Measurements from ENCODE around the gene HPGD.
A peak's percentile ranks its signal among the peaks of the same experiment; 100 is the strongest.
"Not testable (repeated sequence)": the region's sequence is repeated elsewhere in the genome, so short reads cannot be mapped to it uniquely, and the experiment has no call there.

Gene HPGD

DNA sequence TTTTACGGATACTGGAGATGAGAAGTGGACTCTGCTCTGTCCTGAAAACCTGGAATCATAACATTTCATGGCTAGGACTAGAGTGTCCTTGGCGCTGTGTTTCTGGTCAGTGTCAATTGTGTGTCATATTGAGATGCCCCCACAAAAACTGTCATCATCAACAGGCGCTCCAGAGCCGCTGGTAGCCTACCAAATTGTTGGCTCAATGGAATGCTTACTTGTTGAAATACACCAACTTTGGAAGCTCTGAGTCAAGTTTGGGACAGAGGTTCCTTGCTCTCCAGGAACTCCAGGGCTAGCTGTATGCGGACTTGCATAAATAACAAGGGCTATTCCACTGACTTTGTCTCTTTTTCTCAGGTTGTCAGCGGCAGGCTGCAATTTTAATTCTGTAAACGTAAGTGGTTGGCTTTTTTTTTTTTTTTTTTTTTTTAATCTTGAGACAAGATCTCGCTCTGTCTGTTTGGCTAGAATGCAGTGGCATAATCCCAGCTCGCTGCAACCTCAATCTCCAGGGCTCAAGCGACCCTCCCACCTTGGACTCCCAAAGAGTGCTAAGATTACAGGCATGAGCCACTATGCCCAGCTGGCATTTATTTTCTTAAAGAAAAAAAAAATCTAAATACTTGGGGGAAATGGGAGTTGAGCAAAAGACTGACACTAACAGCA lies 871 bp upstream of the HPGD start:
- no peak for DNase-seq

DNA sequence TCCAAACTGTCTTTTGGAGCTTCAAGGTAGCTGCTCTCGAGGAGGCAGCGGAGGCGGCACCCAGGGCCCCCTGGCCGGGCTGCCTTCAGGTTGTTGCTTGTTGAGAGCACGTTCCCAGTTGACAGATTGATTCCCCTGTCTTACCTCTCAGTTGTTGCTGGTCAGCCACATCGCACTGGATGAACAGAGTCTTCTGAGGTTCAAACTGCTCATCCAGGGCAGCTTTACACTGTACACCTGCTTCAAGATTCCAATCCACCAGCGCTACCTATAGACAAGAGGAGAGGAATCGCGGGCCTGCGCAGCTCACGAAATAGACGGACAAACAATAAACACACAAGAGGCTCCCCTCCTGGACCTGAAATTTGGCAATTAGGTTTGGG lies 497 bp downstream of the HPGD start:
- DNase-seq: peak; percentile 29

DNA sequence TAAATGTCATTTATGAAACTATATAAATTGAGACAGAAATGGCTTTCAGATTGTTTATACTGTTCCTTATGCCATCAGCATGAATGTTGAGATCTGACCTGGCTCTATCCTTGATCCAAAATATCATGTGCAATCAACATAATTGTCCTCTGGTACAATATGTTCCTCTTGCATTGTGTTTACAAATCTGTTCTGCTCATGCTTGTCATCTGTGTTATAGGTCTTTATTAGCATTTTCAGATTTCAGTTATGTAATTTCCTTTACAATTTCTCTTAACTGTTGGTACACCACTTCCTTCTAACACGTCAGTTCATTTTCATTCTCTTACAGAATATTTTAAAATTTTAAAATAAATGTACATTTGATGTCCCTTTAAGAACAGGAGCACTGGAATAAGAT lies 1.6 kb downstream of the HPGD start:
- no peak for DNase-seq

DNA sequence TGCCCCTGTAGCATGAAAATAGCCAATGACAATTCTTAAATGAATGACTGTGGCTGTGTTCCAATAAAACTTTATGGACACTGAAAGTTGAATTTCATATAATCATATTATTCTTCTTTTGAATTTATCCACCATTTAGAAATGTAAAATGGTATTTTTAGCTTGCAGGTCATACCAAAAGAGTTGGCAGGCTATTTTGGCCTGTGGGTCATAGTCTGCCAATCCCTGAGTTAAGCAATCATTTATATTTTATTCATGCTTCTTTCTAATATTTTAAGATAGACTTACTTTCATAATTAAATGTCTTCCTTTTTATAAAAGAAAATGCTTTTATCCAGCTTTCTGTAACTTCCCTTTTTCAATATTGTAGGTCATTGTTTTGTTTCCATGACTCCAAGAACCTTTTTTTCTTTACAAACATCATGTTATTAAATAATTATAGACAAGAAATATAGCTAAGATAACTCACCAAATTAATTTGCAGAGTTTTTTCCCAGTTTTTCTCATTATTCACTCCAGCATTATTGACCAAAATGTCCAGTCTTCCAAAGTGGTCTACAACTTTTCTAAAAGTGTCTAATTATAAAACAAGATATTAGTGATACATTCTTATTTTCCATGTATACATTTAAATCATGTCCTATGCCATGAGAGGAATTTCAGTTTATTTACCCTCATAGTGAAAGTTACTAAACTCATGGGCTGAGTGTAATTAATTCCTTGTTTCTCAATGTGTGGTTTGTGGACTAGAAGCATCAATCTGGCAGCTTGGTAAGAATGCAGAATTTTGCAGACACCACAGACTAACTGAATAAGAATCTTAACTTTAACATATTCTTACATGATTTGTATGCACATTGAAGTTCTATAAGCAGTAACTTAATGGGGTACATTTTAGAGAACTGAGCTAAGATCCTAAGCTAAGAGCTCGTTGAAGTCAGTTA lies 4.5 kb downstream of the HPGD start:
- no peak for DNase-seq

DNA sequence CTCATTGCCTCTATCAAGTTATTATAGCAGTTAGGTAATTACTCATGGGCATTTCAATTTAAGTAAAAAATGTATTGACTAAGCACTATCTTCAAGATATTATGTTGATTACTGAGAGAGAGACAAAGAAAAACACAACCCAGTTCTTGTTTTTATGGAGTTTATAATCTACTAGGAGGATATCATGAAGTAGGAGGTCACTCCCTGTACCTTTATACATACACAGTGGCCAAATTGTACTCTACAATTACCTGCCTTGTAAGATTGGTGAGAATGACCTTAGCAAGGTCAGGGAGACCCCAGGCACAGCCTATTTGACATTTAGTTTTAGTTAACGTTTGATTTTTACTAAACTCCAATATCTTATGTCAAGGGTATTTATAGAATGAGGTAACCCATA lies 5.5 kb downstream of the HPGD start:
- DNase-seq: no peak

DNA sequence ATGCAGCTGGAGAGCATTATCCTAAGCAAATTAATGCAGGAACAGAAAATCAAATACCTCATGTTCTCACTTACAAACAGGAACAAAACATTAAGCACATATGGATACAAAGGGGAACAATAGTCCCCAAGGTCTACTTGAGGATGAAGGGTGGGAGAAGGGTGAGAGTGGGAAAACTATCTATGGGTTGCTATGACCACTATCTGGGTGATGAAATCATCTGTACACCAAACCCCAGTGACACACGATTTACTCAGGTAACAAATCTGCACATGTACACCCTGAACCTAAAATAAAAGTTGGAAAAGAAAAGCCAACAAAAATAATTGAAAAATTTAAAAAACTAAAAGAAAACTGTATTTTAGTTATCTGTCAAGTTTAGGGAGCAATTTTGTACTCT lies 5.9 kb downstream of the HPGD start:
- DNase-seq: no peak

DNA sequence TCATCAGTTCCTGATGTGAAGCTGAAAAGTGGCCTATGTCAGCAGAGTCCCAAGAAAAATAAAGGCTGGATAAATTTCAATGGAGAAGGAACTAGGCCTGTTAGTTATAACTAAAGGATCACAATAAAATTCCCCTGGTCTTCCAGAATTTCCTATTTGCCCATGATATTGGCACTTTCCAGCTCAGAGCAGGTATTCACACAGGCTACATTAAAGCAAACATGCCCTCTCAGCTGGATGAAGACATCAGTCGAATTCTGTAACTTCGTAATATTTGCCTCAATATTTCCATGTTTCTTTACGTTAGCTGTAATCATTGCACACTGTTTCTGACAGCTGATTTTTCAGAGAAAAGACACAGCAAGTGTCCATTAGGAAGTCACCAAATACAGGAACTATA lies 9.5 kb downstream of the HPGD start:
- DNase-seq: no peak

DNA sequence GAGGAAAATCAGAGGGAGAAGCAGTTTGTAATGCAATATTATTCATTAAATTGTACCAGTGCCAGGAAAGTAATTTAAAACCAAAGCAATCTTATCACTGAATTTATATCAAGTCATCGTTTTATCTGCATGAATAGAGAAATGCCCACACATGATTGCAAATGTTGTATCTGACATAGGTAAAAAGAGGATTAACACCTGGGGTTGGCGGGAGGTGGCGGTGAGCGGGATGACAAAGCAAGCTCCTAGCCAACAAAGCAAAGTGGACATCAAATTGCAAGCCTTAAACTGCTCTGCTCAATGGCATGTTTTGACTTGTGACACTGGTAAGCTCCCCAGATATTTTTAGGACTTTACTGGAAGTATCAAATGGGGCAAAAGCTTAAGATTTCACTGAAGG lies 16.4 kb downstream of the HPGD start:
- no peak for DNase-seq

DNA sequence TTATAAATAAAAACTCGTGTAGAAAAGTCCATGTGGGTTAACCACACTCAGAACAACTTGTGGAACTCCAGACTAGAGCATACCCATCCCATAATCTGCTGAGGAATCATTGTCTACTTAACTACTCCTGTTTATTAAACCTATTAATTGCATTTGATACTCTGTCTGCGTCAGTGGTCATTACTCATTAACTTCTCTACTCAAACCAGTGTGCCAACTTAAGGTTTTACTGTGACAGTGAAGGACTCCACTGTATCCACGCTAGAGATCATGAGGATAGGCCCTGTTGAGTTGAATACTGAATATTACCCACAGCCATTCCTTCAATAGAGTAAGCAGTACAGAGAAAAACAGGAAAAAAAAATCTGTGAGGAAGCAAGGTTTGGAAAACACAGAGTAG lies 17.3 kb downstream of the HPGD start:
- DNase-seq: no peak

DNA sequence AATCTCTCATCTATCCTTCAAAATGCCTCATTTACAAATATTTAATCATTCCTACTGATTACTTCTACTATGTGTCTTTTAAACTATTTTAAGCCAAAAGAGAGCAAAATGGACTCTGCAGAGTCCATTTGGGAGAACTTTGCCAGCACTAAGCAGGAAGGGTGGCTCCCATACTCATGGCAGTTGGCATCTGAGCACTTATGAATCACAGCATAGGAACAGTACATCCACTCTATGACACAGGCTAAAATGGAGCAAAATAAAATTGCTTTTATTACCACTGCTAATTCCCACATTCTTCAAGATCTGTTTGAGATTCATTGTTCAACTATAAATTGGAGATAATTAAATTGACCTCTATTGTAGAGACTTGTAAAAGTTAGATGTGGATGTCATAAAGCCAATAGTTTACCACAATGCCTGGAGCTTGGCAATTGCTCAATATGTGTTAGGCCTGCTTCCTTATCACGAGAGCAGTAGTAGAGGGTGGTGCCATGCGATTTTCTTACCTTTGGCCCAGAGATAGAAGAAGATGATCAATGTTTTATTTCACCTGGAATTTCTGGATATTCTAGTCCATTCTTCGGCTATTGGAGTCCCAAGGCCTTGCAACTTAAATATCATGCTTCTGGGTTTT lies 19.1 kb downstream of the HPGD start:
- no peak for DNase-seq

DNA sequence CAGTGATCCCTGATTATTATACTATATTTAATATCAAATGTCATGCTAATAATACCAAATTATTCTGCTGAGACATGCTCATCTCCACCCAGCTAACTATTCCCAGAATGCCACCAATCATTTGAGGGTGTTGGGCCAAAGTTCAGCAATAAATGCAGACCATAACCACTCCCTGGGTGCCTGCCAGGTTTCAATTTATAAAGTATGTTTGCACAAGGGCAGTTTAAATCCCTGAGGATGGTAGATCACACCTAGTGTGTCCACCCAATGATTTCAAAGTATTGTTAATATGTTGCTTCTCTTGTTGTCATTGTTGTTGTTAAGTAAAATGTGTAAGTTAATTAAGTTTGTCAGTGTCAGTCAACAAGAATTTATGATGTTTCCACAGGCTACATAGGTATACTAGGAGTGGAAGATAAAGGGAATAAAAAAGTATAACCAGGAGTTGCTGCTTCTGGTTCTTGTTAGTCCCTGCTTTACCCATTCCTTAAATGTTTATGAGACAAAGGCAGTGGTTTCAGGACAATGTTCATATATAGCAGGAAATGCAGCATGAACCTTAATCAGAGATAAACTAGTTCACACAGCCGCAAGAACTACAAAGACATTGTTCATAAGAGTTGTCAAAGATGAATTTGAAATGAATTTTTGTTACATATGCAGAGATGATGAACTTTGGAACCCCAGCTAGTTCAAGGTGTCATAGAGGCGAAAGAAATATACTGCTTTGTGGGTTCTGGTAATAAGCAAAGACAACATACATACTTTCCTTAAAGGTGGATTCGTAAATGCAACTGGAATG lies 25.5 kb downstream of the HPGD start:
- DNase-seq: no peak

DNA sequence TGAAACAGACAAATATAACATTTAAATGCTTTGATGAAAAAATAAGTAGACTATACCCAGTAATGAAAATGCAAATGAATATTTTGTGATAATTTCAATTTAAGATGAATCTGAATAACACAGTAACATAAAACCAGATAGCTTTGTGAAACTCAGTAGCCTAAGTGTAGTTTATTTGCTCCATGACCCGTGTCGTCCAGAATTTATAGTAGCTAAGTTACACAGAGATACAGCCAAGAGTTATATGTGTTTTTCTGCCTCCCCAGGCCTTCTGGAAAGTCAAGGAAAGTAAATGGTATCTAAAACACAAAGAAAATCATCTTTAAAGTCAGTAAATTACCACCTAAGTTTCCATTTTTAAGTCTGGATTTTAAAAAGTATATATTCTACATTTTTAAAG lies 26.7 kb downstream of the HPGD start:
- DNase-seq: no peak

DNA sequence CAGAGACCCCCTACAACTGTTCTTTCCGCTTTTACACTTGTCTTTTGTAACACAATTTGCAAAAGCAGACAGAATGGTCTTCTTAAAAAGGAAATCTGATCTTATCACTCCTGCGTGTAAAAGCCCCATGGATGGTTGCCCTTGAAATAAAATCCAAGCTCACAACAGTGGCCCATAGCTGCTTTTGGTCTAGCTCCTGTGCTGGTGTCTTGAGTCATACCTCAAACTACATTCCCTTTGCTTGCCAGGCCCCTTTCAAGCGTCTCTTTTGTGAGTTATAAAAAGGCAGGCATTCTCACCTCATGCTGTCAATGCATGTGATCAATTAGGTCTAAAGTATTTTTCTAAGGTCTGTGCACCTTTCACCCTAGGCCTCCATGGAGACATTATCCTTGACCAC lies 27.6 kb downstream of the HPGD start:
- DNase-seq: no peak

DNA sequence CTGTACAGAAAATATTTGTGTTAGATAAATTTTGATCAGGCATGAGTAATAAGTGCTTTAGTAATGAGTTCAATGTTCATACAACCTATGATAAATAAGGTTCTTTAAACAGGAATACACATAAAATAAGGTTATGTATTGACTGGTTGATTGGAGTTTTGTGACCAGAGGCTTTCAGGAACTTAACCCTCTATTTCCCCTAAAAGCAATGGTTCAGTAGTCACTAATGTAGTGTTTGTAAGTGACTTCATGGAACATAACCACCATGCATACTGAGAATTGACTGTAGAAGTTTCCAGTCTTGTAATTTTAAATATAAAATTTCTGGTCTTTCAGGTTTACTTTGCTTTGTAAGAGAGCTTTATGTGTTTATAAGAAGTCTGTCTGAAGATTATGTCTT lies 28.1 kb downstream of the HPGD start:
- DNase-seq: no peak

DNA sequence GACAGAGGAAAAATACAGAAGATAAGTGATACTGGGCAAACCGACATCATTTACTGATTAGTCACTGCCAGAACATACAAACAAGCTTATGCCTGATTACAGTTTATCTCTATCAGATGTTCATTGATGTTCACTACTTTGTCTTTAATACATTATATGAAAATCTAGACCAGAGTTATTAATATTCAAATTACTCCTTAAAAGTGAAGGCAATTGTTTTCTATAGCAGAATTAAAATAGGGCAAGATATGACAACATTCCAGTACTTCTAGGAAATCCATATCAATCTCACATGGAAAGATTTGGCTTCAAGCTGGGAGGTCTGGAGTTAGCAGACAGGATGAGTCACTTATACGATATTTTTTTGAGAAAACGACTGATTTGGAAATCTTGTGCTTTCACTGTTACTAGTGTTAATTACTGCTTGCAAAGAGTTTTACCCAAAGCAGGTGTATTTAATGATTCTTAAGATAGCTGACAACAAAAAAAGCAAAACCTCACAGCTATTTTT lies 31.8 kb downstream of the HPGD start:
- no peak for DNase-seq

DNA sequence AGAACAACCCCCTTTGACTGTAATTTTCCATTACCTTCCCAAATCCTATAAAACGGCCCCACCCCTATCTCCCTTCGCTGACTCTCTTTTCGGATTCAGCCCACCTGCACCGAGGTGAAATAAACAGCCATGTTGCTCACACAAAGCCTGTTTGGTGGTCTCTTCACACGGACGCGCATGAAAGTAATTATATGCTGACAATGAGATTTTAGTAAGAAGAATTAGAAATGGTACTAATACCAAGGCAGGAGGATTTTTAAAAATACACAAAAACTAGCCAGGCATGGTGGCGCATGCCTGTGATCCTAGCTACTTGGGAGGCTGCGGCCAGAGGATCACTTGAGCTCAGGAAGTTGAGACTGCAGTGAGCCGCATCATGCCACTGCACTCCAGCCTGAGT lies 33.9 kb downstream of the HPGD start:
- not testable (repeated sequence) for DNase-seq

DNA sequence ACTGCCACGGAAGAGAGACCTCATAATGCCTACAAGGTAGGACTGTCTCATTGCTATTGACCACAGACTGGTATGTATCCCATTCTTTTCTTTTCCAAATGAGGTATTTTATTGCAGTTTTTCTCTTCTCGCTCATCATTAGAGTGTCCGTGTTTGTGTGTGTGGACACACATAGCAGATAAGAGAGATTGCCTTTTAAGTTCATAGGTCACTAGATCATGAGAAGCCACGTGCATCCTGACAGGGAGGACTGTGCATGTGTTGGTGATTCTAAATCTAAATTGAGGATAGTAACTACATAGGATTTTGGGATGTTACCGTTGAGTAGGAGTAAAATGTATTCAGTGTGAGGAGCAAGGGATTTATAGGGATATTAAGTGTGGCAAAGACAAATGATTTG lies 37.3 kb downstream of the HPGD start:
- no peak for DNase-seq

DNA sequence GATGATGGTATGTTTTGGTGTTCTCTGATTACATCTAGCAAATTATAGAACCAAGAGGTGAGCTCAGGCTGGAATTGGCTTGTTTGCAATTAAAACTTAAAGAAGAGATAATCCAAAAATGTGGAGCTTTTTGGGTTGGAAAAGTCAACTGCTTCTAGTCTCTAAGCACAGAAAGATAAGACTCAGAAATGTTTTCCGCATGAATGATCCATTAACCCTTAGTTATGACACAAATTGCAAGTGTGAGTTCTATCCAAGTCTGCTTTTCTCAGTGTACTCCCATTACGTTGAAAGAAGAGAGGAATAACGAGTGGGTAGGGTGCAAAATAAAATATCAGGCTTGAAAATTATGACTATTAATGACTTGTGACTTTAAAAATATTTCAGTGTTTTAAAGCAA lies 38.5 kb downstream of the HPGD start:
- DNase-seq: no peak

DNA sequence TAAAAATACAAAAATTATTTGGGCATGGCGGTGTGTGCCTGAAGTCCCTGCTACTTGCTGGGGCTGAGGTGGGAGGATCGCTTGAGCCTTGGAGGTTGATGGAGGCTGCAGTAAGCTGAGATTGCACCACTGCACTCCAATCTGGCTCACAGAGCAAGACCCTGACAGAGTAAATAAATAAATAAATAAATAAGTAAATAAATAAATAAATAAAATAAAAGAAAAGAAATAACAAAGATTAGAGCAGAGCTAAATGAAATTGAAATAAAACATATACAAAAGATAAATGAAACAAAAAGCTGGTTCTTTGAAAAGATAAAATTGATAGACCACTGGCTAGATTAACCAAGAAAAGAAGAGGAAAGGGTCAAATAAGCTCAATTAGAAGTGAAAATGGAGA lies 43.1 kb downstream of the HPGD start:
- DNase-seq: no peak

DNA sequence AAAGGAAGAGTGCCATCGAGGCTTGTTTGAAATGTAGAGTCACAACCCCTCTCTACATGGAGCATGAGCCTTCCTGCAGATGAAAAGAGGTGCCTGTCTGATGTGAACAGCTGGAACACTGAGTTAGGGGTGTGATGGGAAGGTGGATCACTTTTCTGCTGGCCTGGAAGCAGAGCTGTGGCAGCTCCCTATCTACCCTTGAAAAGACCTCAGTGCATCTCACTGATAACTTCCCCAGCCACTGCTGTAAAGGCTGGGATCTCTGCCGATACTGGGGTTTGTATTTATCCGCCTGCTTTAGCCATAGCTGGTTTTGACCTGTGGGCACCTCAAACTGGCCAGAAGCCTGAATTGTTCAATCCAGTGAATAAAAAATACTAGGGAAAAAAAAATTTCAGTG lies 46.8 kb downstream of the HPGD start:
- DNase-seq: no peak

DNA sequence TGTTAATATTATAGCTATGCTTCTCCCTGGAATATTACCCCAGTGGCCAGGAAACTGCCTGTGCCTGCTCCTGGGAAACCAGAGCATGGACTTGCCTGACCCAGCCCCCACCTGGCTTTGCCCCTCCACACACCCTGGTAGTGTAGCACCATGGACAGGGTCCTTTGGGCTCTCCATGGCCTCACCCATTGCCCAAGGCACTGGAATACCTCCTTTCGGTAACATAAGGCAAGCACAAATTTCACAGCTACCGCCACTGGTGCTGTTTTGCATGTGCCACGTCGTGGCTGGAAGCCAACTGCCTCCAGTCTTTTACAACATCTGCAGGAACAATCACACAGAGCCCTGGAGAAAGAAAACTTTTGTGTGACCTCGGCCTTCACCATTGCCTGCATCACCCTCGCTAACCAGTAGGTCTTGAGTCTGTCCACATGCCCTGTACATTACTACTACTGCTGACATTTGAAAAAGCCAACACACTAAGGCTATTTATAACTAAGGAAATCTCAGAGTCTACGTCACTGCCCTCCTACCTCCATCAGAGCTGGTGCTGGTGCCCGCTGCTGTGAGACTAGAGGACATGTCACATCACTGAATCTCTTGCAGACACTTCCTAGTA lies 47.7 kb downstream of the HPGD start:
- no peak for DNase-seq

DNA sequence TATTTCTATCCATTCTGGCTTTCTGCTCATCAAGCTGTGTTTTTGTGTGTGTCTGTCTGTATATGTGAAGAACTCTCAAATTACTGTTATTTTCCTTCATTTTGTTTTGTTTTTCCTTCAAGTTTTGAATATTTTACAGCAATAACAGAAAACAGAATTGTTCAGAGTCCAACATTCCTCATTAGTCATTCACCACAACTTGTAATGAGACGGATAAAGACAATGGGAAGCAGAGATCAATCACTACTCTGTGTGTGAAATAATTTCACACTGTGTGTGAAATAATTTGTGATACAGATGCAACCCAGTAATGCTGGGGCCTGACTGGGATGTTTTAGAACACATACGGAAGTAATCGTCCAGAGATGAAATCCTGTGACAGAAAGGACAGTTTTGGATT lies 55.2 kb downstream of the HPGD start:
- DNase-seq: no peak

DNA sequence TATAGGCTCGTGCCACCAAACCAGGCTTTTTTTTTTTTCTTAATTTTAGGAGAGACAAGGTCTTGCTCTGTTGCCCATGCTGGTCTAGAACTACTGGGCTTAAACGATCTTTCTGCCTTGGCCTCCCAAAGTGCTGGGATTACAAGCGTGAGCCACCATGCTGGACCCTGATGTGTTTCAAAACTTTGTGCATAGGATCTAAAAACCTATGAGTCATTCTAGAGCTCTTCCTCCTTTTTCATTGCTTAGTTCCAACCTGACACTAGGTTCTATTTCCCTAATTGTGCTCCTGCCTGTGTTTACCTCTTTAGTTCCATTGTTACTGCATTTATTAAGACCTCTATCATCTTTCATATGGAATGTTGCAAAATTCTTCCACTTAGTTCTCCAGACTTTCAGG lies 57.3 kb downstream of the HPGD start:
- no peak for DNase-seq
